KMS-11 (cell line): ENCODE measurements around the gene CYP2J2.

ENCODE experiments used
- H2AFZ ChIP-seq: fragments of 200-600 bp; sonication (generic); 2 replicates; pipeline ENCODE4 v1.6.1; 2016; ENCODE audit warnings: antibody characterized with exemption, mixed run types, low read depth
- H3K27ac ChIP-seq: fragments of 200-600 bp; sonication (generic); 2 replicates; pipeline ENCODE4 v1.6.1; 2016; ENCODE audit warnings: mild to moderate bottlenecking, mixed run types
- H3K27me3 ChIP-seq: fragments of 200-600 bp; sonication (generic); 2 replicates; pipeline ENCODE4 v1.6.1; 2017; ENCODE audit warnings: mild to moderate bottlenecking, low read depth, mixed run types, moderate library complexity; ENCODE audit not compliant: insufficient read depth
- H3K36me3 ChIP-seq: fragments of 200-600 bp; sonication (generic); 2 replicates; pipeline ENCODE4 v1.6.1; 2017; ENCODE audit warnings: mild to moderate bottlenecking, mixed run types; ENCODE audit not compliant: insufficient read depth
- H3K4me1 ChIP-seq: fragments of 200-600 bp; sonication (generic); 2 replicates; pipeline ENCODE4 v1.6.1; 2016; ENCODE audit warnings: mild to moderate bottlenecking, low read depth, mixed run types; ENCODE audit not compliant: poor library complexity, severe bottlenecking
- H3K4me2 ChIP-seq: fragments of 200-600 bp; sonication (generic); 2 replicates; pipeline ENCODE4 v1.7.0; 2016; ENCODE audit warnings: mild to moderate bottlenecking, mixed run types
- H3K4me3 ChIP-seq: fragments of 200-600 bp; sonication (generic); IDR thresholded peaks from 2 replicates; pipeline ENCODE4 v1.6.1; 2017; ENCODE audit warnings: low read depth, low read length, mixed read lengths; ENCODE audit not compliant: insufficient read depth
- H3K79me2 ChIP-seq: fragments of 200-600 bp; sonication (generic); 2 replicates; pipeline ENCODE4 v1.6.1; 2016; ENCODE audit warnings: low read depth, mixed run types; ENCODE audit not compliant: insufficient read depth
- H3K9ac ChIP-seq: fragments of 200-600 bp; sonication (generic); 2 replicates; pipeline ENCODE4 v1.6.1; 2016; ENCODE audit warnings: mild to moderate bottlenecking, mixed run types
- H4K20me1 ChIP-seq: fragments of 200-600 bp; sonication (generic); 2 replicates; pipeline ENCODE4 v1.6.1; 2016; ENCODE audit warnings: mild to moderate bottlenecking, mixed run types; ENCODE audit not compliant: insufficient read depth
- TF ChIP-seq, protein P1 (sequence below): fragments of 200-600 bp; sonication (generic); conservative IDR thresholded peaks from 2 replicates; pipeline ENCODE4 v1.6.1; 2017; ENCODE audit warnings: low read depth, mild to moderate bottlenecking, antibody characterized with exemption, low read length, moderate library complexity, mixed read lengths

Gene CYP2J2

DNA sequence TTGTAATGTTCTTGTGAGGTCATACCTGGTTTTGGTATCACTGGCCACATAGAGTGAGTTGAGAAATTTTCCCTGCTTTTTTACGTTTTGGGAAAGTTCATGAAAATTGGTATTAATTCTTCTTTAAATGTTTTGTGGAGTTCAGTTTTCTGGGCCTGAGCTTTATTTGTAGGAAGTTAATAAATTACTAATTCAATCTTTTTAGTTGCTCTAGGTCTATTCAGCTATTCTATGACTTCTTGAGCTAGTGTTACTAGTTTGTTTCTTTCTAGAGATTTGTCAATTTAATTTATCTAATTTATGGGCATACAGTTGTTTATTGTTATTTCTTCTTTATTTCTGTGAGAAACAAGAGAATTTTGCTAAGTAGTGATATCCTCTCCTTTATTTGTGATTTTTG lies 74.5 kb downstream of the CYP2J2 start:
- H3K4me1 ChIP-seq: no peaks in the 10 kb centered on the region
- H3K4me3 ChIP-seq: no peak overlapping the region
- no peak overlapping the region for H2AFZ ChIP-seq
- H3K79me2 ChIP-seq: no peaks in the 10 kb centered on the region
- H3K9ac ChIP-seq: no peak overlapping the region
- no peak overlapping the region for H3K27ac ChIP-seq
- H3K27me3 ChIP-seq: no peaks in the 10 kb centered on the region
- H3K4me2 ChIP-seq: no peak overlapping the region
- H4K20me1 ChIP-seq: no peaks in the 10 kb centered on the region
- H3K36me3 ChIP-seq: no peaks in the 10 kb centered on the region
- TF ChIP-seq, protein P1, sequence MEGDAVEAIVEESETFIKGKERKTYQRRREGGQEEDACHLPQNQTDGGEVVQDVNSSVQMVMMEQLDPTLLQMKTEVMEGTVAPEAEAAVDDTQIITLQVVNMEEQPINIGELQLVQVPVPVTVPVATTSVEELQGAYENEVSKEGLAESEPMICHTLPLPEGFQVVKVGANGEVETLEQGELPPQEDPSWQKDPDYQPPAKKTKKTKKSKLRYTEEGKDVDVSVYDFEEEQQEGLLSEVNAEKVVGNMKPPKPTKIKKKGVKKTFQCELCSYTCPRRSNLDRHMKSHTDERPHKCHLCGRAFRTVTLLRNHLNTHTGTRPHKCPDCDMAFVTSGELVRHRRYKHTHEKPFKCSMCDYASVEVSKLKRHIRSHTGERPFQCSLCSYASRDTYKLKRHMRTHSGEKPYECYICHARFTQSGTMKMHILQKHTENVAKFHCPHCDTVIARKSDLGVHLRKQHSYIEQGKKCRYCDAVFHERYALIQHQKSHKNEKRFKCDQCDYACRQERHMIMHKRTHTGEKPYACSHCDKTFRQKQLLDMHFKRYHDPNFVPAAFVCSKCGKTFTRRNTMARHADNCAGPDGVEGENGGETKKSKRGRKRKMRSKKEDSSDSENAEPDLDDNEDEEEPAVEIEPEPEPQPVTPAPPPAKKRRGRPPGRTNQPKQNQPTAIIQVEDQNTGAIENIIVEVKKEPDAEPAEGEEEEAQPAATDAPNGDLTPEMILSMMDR: no peak

DNA sequence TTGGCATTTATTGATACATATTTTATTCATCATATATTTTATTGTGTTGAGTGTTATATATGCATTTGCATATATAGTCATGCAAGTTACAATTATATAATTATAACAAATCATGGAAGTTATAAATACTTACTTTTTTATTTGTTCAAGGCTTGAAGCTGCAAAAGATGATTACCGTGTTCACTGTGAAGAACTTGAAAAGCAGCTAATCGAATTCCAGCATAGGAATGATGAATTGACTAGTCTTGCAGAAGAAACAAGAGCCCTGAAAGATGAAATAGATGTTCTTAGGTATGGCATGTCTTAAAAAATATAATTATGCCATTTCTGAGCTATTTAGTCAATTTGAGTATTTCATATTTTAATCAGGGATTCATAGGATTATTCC lies 79.7 kb downstream of the CYP2J2 start:
- H3K79me2 ChIP-seq: no peaks in the 10 kb centered on the region
- H3K4me3 ChIP-seq: no peak overlapping the region
- H3K27me3 ChIP-seq: no peaks in the 10 kb centered on the region
- H3K4me2 ChIP-seq: no peak overlapping the region
- no peak overlapping the region for H3K9ac ChIP-seq
- H3K36me3 ChIP-seq: peaks cover 4% of the 10 kb centered on the region; the same call in 1 of the 2 replicates
- no peak overlapping the region for H2AFZ ChIP-seq
- H3K27ac ChIP-seq: no peak overlapping the region
- TF ChIP-seq, protein P1: no peak
- no peaks in the 10 kb centered on the region for H4K20me1 ChIP-seq
- H3K4me1 ChIP-seq: no peaks in the 10 kb centered on the region

DNA sequence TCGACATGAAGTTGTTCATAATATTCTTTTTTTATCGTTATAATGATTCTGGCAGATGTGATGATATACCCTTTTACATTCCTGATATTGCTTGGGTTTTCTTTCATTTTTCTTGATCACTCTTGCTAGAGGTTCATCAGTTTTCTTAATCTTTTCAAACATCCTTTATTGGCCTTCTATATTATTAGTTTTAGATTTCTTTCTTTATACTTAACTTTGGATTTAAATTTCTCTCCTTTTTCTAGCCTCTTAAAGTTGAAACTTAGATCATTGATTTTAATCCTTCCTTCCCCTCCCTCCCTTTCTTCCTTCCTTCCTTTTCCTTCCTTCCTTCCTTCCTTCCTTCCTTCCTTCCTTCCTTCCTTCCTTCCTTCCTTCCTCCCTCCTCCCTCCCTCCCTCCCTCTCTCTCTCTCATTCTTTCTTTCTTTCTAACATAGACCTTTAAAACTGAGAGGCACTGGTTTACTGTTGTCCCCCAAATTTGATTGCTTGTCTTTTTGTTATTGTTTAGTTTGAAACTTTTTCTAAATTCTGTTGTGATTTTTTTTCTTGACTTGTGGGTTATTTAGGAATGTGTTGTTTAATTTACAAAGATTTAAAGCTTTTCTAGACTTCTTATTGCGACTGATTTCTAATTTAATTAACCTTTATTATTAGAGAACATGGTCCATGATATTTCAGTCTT lies 80.2 kb downstream of the CYP2J2 start:
- Histone ChIP-seq H2AFZ (no peak overlapping the region), H3K9ac (no peak overlapping the region), H3K4me1 (no peaks in the 10 kb centered on the region), H3K4me3 (no peak overlapping the region), H3K36me3 (peaks cover 4% of the 10 kb centered on the region; the same call in 1 of the 2 replicates), H3K4me2 (no peak overlapping the region), H3K27ac (no peak overlapping the region), H3K27me3 (no peaks in the 10 kb centered on the region), H4K20me1 (no peaks in the 10 kb centered on the region), H3K79me2 (no peaks in the 10 kb centered on the region)
- TF ChIP-seq, protein P1: no peak

DNA sequence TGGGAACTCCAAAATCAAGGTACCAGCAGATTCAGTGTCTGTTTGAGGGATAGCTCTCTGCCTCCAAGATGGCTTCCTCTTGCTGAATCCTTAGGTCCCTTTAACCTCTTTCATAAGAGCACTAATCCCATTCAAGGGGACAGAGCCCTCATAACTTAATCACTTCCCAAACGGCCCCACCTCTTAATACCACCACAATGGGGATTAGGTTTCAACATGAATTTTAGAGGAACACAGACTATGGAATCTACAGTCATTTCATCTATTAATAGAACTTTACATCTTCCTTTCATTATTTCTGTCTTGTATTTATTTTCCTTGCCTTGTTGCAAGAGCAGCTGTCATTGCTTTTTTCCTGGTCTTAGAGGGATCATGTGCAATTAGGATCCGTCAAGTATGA lies 81.5 kb downstream of the CYP2J2 start:
- Histone ChIP-seq H3K9ac (no peak overlapping the region), H3K27me3 (no peaks in the 10 kb centered on the region), H3K4me3 (no peak overlapping the region), H4K20me1 (no peaks in the 10 kb centered on the region), H3K27ac (no peak overlapping the region), H3K79me2 (no peaks in the 10 kb centered on the region), H3K4me1 (no peaks in the 10 kb centered on the region), H2AFZ (no peak overlapping the region), H3K4me2 (no peak overlapping the region), H3K36me3 (peaks cover 4% of the 10 kb centered on the region; the same call in 1 of the 2 replicates)
- TF ChIP-seq, protein P1: no peak
